Endothelial cell of umbilical vein (primary cell): ENCODE measurements around the gene TMTC1. TPM values are rescaled to one million over a fixed set of nuclear protein-coding genes. Genes with fewer than 3 reads are reported as not detected.

ENCODE experiments used
- BruUV-seq: library from RNA; stranded (reverse); fragments of 400-500 nt; replicated peaks from 2 replicates; lab custom pipeline; 2021; lab: Mats Ljungman, UMichigan
- CTCF ChIA-PET: fragments of 300-600, 350-600 bp; sonication (Branson Sonifier 250); formaldehyde crosslinking; loops from one replicate; lab custom pipeline; 2021; ENCODE audit warnings: antibody characterized with exemption, inconsistent platforms; lab: Charles Lee
- POLR2A ChIA-PET: fragments of 300-600, 350-600 bp; sonication (Branson Sonifier 250); formaldehyde crosslinking; loops from one replicate; lab custom pipeline; 2021; ENCODE audit warnings: antibody characterized with exemption, inconsistent platforms; lab: Charles Lee
- DNase-seq: peaks from one replicate; pipeline ENCODE4 v3.0.0-alpha.2; 2011; ENCODE audit warnings: low read depth, low spot score
- FAIRE-seq: peaks from 2 replicates; lab custom pipeline; 2011; peaks lifted over from hg19 to GRCh38; lab: Jason Lieb, UNC
- H2AFZ ChIP-seq: 2 replicates; pipeline ENCODE4 v1.6.0; 2012; ENCODE audit warnings: low read depth, low read length, control low read depth, inconsistent platforms
- H3K27ac ChIP-seq: 2 replicates; pipeline ENCODE4 v1.5.1; 2011; ENCODE audit warnings: low read depth, mild to moderate bottlenecking, control low read depth, low read length, moderate library complexity; ENCODE audit not compliant: insufficient read depth
- H3K27me3 ChIP-seq, 2 experiments: 2 replicates each; pipeline versions ENCODE4 v1.6.0 to v1.6.1; 2011; ENCODE audit warnings: low read length in 2 of 2, mixed read lengths in 1 of 2; ENCODE audit not compliant: control insufficient read depth in 2 of 2, insufficient read depth in 2 of 2
- H3K36me3 ChIP-seq, 2 experiments: 2 replicates in 1 of 2; 3 replicates in 1 of 2; pipeline ENCODE4 v1.5.1; 2011; ENCODE audit warnings: low read length in 2 of 2, mild to moderate bottlenecking in 1 of 2, moderate library complexity in 1 of 2; ENCODE audit not compliant: control insufficient read depth in 2 of 2, insufficient read depth in 2 of 2; ENCODE audit errors: extremely low read depth in 1 of 2
- H3K4me1 ChIP-seq: 3 replicates; pipeline ENCODE4 v1.5.1; 2011; ENCODE audit warnings: mild to moderate bottlenecking, low read length; ENCODE audit not compliant: control insufficient read depth, insufficient read depth; ENCODE audit errors: extremely low read depth
- H3K4me2 ChIP-seq: 2 replicates; pipeline ENCODE4 v1.6.1; 2011; ENCODE audit warnings: low read length, control low read depth, mixed read lengths; ENCODE audit not compliant: insufficient read depth
- H3K4me3 ChIP-seq, 3 experiments: fragments of 200-600 bp in 1 of 3; sonication (generic), shearing (Covaris generic) in 1 of 3; replicated peaks in 1 of 3; 2 replicates each; pipeline ENCODE4 v1.5.1; 2011 to 2016; ENCODE audit warnings: control low read depth in 3 of 3, low read length in 3 of 3, mild to moderate bottlenecking in 2 of 3, inconsistent platforms in 1 of 3, low read depth in 1 of 3, moderate library complexity in 1 of 3; ENCODE audit not compliant: insufficient read depth in 1 of 3
- H3K79me2 ChIP-seq: 2 replicates; pipeline ENCODE4 v1.6.0; 2012; ENCODE audit warnings: low read length, inconsistent platforms; ENCODE audit not compliant: control insufficient read depth, insufficient read depth
- H3K9ac ChIP-seq: replicated peaks from 2 replicates; pipeline ENCODE3; 2011; ENCODE audit warnings: low read length, control low read depth; ENCODE audit not compliant: insufficient read depth; ENCODE audit errors: extremely low read depth
- H3K9me1 ChIP-seq: replicated peaks from 3 replicates; pipeline ENCODE4 v1.6.0; 2011; ENCODE audit warnings: mild to moderate bottlenecking, low read length; ENCODE audit not compliant: control insufficient read depth, insufficient read depth; ENCODE audit errors: extremely low read depth
- H3K9me3 ChIP-seq: replicated peaks from 2 replicates; pipeline ENCODE4 v1.5.1; 2012; ENCODE audit warnings: low read length, inconsistent platforms; ENCODE audit not compliant: control insufficient read depth, insufficient read depth
- H4K20me1 ChIP-seq: replicated peaks from 2 replicates; pipeline ENCODE3; 2011; ENCODE audit warnings: mild to moderate bottlenecking, low read length; ENCODE audit not compliant: control insufficient read depth, insufficient read depth; ENCODE audit errors: extremely low read depth
- EZH2 ChIP-seq: IDR thresholded peaks from 2 replicates; pipeline ENCODE4 v1.6.1; 2012; ENCODE audit warnings: borderline replicate concordance, low read depth, mild to moderate bottlenecking, moderate library complexity, low read length, inconsistent platforms; ENCODE audit not compliant: severe bottlenecking
- FOS ChIP-seq: IDR thresholded peaks from 2 replicates; pipeline ENCODE4 v1.6.1; 2011; ENCODE audit warnings: mild to moderate bottlenecking, low read length, moderate library complexity, borderline replicate concordance; ENCODE audit not compliant: insufficient read depth
- GATA2 ChIP-seq: IDR thresholded peaks from 2 replicates; pipeline ENCODE4 v1.7.0; 2011; ENCODE audit warnings: low read depth, mild to moderate bottlenecking, moderate library complexity, mixed read lengths, low read length; ENCODE audit not compliant: insufficient read length, insufficient read depth
- JUN ChIP-seq: IDR thresholded peaks from 2 replicates; pipeline ENCODE4 v1.6.1; 2011; ENCODE audit warnings: borderline replicate concordance, low read depth; ENCODE audit not compliant: insufficient read length, insufficient read depth
- MYC ChIP-seq: IDR thresholded peaks from one replicate; pipeline ENCODE4 v1.6.1; 2011; ENCODE audit warnings: mild to moderate bottlenecking, low read depth, low read length
- POLR2A ChIP-seq: IDR thresholded peaks from 2 replicates; pipeline ENCODE4 v1.6.1; 2012; ENCODE audit warnings: low read depth, mild to moderate bottlenecking, control low read depth, low read length
- POLR2AphosphoS5 ChIP-seq: IDR thresholded peaks from 2 replicates; pipeline ENCODE4 v1.6.1; 2012; ENCODE audit warnings: low read depth, mild to moderate bottlenecking, control low read depth, low read length, moderate library complexity; ENCODE audit not compliant: insufficient read depth
- dilution Hi-C: fragments of 300-500 bp; cut with MboI; formaldehyde crosslinking; loops from one replicate; pipeline ENCODE4 v1.15.0; 2019; ENCODE audit warnings: low sequenced_read_pairs; ENCODE audit not compliant: extremely low pct_ligation_motif_present
- intact Hi-C: fragments of 100-400 bp; cut with micrococcal nuclease; formaldehyde crosslinking; loops from one replicate; pipeline ENCODE4 v1.10.0; 2022
- polyA plus RNA-seq, 4 experiments: library from polyadenylated mRNA; depleted of rRNA in 3 of 4; stranded (reverse) in 3 of 4; unstranded in 1 of 4; fragments of >200 nt; gene quantifications; 2 replicates each; pipeline versions ENCODE4 v1.2.1 to v1.2.3, GENCODE V29; 2011 to 2012; ENCODE audit warnings: missing spikeins in 1 of 4
- total RNA-seq: library from RNA; stranded (reverse); gene quantifications from 2 replicates; pipeline ENCODE4 v1.2.3, GENCODE V29; 2021
- TF ChIP-seq, protein P1 (sequence below): IDR thresholded peaks from 2 replicates; pipeline ENCODE4 v1.6.1; 2011; ENCODE audit not compliant: insufficient read depth, insufficient read length
- TF ChIP-seq, protein P2 (sequence below), 2 donors: IDR thresholded peaks; 1 replicate in 1 of 2; 2 replicates in 1 of 2; pipeline ENCODE4 v1.5.1; 2011; ENCODE audit warnings: low read length in 2 of 2, mild to moderate bottlenecking in 2 of 2, moderate library complexity in 2 of 2, control low read depth in 1 of 2, inconsistent platforms in 1 of 2, low read depth in 1 of 2; ENCODE audit not compliant: insufficient read depth in 1 of 2; ENCODE audit errors: extremely low read depth in 1 of 2

The TMTC1 gene
- total and polyA plus RNA-seq, 2 donors (not counting 3 experiments of a cell fraction or from before 2014, with no cell fraction given) = 5.4 to 5.9 TPM

DNA sequence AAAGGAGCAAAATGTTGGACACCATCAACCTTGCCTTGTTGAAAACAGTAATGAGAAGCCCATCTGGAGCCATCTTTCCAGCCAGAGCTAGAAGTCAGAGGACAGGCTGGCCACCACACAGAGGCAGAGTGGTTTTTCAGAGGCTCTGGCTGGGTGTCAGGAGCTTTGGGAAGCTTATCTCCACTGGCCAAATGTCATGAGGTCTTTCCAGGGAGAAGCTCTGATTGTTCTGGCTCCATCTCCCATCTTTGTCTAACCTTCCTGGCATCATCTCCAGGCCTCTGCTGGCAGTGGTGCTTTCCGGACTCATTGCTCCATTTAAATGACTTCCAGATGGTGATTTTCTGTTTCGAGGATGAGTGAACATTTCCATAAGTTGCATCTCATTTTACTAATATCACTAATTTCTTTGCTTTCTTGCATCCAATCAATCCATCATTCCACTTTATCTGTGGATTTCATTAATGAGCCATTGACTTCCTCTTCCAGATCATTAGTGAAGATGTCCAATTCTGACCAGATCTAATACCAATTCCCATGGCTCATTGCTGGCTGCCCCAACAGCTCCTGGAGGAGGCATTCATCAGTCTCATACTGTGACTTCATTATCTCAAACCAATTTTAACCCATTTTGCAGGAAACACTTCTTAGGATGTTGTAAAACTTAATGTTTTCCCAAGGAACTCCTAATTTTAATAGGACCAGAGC is 35.3 kb upstream of the TMTC1 start:
- intact Hi-C loops = no loop called here
- Histone ChIP-seq H2AFZ (no peak overlapping the region), H3K9me3 (no peaks in the 10 kb centered on the region), H3K27ac (no peak overlapping the region), H3K9ac (no peak overlapping the region), H3K4me2 (no peak overlapping the region), H4K20me1 (no peaks in the 10 kb centered on the region), H3K9me1 (no peaks in the 10 kb centered on the region), H3K36me3 (no peaks in the 10 kb centered on the region), H3K79me2 (no peaks in the 10 kb centered on the region), H3K4me1 (no peaks in the 10 kb centered on the region), H3K4me3 (no peak overlapping the region), H3K27me3 (peaks cover 0 to 1% of the 10 kb centered on the region in 2 experiments)
- POLR2A ChIA-PET = no interaction called here
- FAIRE-seq (no peak), DNase-seq (no peak)
- TF ChIP-seq FOS (no peak), EZH2 (no peak), MYC (no peak), GATA2 (no peak), JUN (no peak), POLR2AphosphoS5 (no peak), POLR2A (no peak)
- TF ChIP-seq, protein P1, sequence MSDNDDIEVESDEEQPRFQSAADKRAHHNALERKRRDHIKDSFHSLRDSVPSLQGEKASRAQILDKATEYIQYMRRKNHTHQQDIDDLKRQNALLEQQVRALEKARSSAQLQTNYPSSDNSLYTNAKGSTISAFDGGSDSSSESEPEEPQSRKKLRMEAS = no peak
- TF ChIP-seq, protein P2, sequence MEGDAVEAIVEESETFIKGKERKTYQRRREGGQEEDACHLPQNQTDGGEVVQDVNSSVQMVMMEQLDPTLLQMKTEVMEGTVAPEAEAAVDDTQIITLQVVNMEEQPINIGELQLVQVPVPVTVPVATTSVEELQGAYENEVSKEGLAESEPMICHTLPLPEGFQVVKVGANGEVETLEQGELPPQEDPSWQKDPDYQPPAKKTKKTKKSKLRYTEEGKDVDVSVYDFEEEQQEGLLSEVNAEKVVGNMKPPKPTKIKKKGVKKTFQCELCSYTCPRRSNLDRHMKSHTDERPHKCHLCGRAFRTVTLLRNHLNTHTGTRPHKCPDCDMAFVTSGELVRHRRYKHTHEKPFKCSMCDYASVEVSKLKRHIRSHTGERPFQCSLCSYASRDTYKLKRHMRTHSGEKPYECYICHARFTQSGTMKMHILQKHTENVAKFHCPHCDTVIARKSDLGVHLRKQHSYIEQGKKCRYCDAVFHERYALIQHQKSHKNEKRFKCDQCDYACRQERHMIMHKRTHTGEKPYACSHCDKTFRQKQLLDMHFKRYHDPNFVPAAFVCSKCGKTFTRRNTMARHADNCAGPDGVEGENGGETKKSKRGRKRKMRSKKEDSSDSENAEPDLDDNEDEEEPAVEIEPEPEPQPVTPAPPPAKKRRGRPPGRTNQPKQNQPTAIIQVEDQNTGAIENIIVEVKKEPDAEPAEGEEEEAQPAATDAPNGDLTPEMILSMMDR (IDR thresholded peaks at IDR 0.05; ENCODE audit: extremely low read depth in 1 of 2, insufficient read depth in 1 of 2, low read depth in 1 of 2, low read length in 2 of 2) = no peak
- dilution Hi-C loops = no loop called here
- BruUV-seq = no TSS peak
- CTCF ChIA-PET = no interaction called here
